Left cardiac atrium (tissue), 4 donors: ENCODE results near the gene LAPTM4A. TPM values are rescaled to one million over a fixed set of nuclear protein-coding genes. Genes with fewer than 3 reads are reported as not detected.

ENCODE experiments used
- ATAC-seq, 2 donors: fragments of 200-7000 bp; cut with Tn5 transposase; one replicate each; pipeline ENCODE4 v1.9.1; 2020; ENCODE audit warnings: mild to moderate bottlenecking in 2 of 2, moderate library complexity in 2 of 2
- DNase-seq: peaks from one replicate; pipeline ENCODE4 v3.0.0-alpha.2; 2020
- intact Hi-C, 2 donors: fragments of 100-400 bp; cut with DNase I; formaldehyde crosslinking; loops; one replicate each; pipeline versions ENCODE4 v1.14.1 to v1.15.1; 2022 to 2023
- total RNA-seq, 2 donors: library from RNA; stranded (reverse); fragmentation: NEBNext Ultra II Directional; extraction: Animal tissue kit (Norgen Biotek cat#: 25700); gene quantifications; one replicate each; pipeline ENCODE4 v1.2.1, GENCODE V29; 2021
- donor health status: DM: no; HTN: yes; CAD: no.
- donor health status: DM: no; HTN: yes; CAD: no; lungs with severe emphysema.
- donor health status: DM: yes; HTN: yes; CAD: no.
- donor health status: Dilated cardiomyopathy.

Gene LAPTM4A
- total RNA-seq, 2 donors from 2014 or later, result 185 to 202 TPM

DNA sequence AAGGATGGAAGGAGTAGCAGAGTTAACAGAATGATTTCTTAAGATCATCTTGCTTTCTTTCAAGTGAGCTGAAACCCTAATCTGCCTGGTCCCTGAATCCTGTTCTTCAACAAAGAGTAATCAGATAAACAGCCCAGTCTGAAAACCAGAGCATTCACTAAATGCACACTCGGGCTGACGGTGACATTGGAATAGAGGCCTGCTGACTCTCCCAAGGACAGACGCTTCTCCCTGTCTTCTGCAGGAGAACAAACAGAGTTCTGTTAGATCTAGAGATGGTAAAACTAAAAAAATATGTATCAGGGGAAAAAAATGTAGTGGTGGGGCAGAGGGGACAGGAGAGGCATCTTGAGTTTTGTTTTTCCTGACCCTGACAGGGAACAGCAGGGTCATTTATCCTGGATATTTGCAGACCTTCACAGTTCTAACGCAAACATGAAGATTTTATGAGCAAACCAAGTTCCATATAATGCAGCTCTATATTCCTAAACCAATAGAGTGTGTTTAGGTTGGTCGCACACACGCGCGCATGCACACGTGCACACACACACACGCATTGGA lies 46.3 kb downstream of the LAPTM4A start:
- DNase-seq (no peak), ATAC-seq (no peak)
- intact Hi-C loops, result no loop called here

DNA sequence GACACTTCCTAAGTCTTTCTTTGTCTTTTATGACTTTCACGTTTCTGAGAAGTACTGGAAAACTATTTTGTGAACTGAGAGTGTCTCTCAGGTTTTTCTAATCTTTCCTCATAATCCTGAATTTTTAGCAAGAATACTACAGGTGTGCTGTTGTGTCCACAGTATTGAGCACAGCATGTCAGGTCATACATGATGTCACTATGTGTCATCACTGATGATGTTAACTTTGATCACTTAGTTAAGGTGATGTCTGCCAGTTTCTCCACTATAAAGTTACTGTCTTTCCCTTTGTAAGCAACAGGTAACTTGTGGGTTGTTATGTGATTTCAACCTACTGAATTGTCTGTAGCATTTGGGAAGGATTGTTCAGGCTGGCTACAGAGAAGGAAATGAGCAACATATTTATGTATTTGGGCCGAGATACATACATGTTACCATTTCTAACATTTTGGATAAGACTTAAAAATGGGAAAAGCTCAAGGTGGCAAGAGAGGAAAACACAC lies 50.0 kb downstream of the LAPTM4A start:
- no peak for DNase-seq
- no peak for ATAC-seq
- intact Hi-C loops, result no loop called here

DNA sequence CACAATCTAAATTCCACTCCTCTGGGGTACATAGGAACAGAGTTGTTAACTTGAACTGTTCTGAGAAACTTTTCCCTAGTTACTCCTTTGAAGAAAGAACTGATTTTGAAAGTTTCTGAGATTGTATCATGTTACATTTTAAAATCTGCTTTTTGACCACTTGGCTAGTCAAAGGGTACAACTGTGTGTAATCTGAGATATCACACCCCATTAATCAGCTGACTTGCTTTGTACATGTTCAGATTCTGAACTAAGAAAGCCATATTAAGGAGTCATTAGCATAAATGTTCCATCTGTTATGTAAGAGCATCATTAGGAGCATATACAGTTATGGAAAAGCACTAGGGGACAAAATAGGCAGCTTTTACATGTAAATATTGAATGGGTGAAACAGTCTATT lies 57.7 kb downstream of the LAPTM4A start:
- intact Hi-C loops, result no loop called here

DNA sequence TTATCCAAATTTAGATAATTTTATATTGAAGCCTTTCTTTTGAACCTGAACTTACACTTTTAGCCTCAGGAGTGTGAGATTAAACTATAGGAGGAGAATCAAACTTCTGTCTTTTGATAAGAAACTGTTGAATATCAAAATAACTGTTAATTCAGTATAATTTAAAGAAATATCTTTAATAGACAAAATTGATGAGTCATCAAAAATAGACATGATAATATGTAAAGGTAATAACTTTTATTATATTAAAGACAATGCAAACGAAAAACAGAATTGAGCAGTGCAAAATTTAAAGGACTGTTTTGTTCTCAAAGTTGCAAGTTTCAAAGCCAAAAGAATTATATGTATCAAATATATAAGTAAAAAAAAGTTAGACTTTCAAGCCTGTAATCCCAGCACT lies 59.5 kb downstream of the LAPTM4A start:
- ATAC-seq, result no peak
- DNase-seq, result no peak
- intact Hi-C loops, result no loop called here

More for the DNA sequence above, 57.7 kb downstream of the LAPTM4A start:
- DNase-seq (no peak), ATAC-seq (no peak)

DNA sequence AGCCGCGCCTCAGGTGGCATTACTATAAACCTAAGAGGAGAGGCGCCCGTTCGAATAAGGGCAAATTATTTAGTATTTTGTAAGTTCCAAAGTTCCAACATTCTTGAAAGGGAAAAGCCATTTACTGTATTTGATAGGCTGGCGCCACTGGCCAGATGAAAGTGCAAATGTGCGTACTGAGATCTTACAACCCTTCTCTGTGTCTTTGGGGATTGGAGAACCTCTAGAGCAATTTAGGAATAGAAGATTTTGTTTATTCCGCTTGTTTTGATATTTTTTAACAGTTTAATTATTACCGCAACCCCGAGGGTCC lies 61.1 kb downstream of the LAPTM4A start:
- intact Hi-C loops, result no loop called here
- ATAC-seq (peak in 1 of 2 donors; percentile 7), DNase-seq (no peak)

DNA sequence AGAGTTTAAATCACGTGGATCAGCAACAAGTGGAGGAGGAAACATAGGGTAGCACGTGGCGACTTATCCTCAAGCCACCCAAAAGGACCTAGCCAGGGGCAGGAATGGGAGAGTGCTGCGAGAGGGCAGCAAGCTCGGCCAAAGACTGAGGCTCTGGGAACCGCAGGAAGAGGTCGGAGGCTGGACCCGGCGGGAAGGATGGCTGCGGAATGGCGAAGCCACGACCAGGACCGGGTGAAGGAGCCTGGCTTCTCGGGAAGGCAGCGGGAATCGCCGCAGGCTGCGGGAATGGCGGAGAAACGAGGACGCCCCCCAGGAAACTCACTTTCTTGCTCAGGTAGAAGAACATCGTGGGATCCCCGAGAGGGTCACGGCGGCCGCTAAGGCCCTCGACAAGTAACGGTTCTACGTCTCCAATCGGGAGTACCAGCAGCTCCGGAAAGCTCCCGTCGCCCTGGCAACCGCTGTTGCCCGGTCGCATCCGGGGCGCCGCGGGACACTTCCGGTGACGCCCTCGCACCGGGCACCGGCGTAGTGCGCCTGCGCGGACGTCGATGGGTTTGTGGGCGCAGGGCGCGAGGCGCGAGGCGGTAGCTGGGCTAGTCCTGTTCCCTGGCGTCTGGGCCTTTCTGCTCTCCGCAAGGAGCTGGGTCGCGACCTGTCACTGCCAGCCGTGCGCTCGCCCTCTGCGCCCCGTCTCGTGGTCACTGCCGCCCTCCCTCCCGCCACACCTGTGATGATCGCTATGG lies 61.6 kb downstream of the LAPTM4A start, which contains the start of gene WDR35:
WDR35 (minus strand) TSS at position 439 of the 749 bp plus-strand sequence; CDS start at position 349, 90 bp downstream.
- intact Hi-C loops, result no loop called here
- ATAC-seq, result peak; percentile 99
- DNase-seq, result peak; percentile 93

DNA sequence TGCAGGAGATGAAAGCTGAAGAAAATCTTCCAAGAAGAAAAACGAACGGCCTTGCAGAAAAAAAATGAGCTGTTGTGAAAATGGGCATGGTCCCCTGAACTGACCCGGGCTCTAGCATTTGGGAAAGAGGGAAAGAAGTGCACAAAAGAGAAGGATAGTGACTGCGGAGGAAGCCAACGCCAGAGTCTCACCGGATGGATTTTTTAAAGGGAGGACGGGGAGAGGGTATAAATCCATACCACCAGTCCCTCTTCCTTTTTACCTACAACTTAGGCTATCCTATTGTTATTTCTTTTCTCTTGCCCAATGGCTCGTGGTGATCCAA lies 62.1 kb downstream of the LAPTM4A start:
- ATAC-seq (no peak), DNase-seq (no peak)
- intact Hi-C loops, result no loop called here

DNA sequence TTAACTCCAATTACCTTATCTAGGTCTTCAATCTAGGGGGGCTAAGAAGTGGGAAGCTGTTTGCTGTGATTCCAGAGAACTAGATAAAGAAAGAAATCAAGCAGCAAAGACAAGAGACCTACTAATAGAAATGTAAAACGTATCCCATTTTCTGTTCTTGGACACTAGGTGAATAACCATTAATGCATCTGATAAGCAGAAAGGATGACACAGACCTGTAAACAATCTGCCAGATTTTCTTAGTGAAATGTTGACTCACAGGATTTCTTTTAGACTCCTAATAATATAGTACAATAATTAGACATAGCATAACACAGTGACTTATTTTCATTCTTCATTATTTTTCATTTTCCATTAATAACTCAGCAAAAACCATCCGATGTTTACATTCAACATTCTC lies 62.8 kb downstream of the LAPTM4A start:
- no peak for ATAC-seq
- intact Hi-C loops, result no loop called here
- no peak for DNase-seq

DNA sequence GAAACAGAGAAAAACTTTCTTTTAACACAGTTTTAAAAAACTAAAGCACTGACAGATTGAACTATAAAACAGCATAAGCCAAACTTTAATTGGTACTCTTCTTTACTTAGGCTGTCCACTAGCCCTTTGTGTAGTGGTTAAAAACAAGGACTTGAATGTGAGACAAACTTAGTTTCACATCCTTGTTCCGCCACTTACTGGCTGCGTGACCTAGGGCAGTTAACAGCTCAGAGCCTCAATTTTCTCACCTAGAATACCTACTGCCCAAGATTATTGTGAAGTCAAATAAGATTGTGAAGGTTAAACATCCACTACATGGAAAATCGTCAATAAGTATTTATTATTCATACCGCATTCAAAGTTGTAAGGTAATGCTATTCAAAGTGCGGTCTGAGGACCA lies 63.5 kb downstream of the LAPTM4A start:
- intact Hi-C loops, result no loop called here
- ATAC-seq (no peak), DNase-seq (no peak)

Other genes with a start within 250 kb of the LAPTM4A start
- gene TTC32, start 149.6 kb downstream of the LAPTM4A start, total RNA-seq, result 1 to 10 TPM; 3.6 to 6.5 TPM
- gene WDR35, start 61.5 kb downstream of the LAPTM4A start, total RNA-seq, result 1 to 10 TPM; 3.7 to 6.3 TPM
- under 1 TPM; 0.29 to 0.52 TPM for gene MATN3, start 39.0 kb downstream of the LAPTM4A start, total RNA-seq
- gene SDC1, start 173.5 kb upstream of the LAPTM4A start, total RNA-seq, result under 1 TPM; 0.21 to 0.50 TPM